ENCODE results near the gene CKAP5.

DNA sequence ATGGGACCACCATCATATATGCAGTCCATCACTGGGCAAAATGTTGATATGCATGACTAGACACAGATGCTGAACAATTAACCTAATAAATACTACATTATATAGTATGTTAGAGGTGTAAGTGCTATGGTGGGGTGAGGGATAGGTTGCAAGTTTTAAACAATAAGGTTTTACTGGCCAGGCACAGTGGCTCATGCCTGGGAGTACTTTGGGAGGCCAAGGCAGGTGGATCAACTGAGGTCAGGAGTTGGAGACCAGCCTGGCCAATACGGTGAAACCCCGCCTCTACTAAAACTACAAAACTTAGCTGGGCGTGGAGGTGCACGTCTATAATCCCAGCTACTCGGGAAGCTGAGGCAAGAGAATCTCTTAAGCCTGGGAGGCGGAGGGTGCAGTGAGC, 98.9 kb downstream of the CKAP5 start:
- TF ChIP-seq, protein P1, sequence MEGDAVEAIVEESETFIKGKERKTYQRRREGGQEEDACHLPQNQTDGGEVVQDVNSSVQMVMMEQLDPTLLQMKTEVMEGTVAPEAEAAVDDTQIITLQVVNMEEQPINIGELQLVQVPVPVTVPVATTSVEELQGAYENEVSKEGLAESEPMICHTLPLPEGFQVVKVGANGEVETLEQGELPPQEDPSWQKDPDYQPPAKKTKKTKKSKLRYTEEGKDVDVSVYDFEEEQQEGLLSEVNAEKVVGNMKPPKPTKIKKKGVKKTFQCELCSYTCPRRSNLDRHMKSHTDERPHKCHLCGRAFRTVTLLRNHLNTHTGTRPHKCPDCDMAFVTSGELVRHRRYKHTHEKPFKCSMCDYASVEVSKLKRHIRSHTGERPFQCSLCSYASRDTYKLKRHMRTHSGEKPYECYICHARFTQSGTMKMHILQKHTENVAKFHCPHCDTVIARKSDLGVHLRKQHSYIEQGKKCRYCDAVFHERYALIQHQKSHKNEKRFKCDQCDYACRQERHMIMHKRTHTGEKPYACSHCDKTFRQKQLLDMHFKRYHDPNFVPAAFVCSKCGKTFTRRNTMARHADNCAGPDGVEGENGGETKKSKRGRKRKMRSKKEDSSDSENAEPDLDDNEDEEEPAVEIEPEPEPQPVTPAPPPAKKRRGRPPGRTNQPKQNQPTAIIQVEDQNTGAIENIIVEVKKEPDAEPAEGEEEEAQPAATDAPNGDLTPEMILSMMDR (conservative IDR thresholded peaks at IDR 0.05; ENCODE audit: low read length), result no peak
- no peak for TF ChIP-seq EZH2phosphoT487 (IDR thresholded peaks at IDR 0.05; ENCODE audit: borderline replicate concordance)

All from Loucy (cell line).